ENCODE data around the gene DDX56.

DDX56 gene

DNA sequence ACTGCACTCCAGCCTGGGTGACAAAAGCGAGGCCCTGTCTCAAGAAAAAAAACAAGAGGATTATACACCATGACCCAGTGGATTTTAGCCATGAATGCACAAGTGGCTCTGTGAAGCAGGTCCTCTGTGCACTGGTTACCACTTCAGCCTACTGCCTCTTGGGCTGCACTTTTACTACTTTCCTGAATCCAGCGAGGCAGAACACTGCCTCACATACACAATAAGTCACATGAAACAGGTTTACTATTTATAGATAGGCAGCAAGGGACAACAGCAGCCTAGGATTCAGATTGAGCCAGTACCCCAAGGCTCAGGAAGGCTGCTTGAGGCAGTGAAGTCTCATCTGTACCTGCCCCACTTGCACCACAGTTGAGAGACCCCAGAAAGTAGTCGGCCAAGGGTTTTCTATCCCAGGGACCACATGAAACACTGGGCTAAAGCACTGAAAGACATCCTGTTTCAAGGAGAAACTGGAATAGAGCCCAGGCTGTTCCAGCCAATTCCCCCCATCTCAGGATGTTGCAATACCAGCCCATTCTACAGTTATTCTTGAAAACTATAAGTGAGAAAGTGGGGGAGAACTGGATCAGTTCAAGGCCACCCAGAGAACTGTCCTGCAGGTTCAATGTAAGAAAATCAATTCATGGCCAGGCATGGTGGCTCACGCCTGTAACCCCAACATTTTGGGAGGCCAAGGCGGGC is 22.4 kb upstream of the DDX56 start:
- no peak overlapping the region for H3K27ac ChIP-seq (ENCODE audit: low read depth, low read length)
- H3K36me3 ChIP-seq (ENCODE audit: control insufficient read depth, low read length): no peaks in the 10 kb centered on the region
- H3F3A ChIP-seq (ENCODE audit: control insufficient read depth, insufficient read depth): 0 out of 2 replicates have a peak, but pooled peaks cover 5% of the 10 kb centered on the region
- no peaks in the 10 kb centered on the region for H3K9me3 ChIP-seq (ENCODE audit: control insufficient read depth, insufficient read depth, low read length)
- H3K79me2 ChIP-seq (ENCODE audit: control insufficient read depth, low read length): no peaks in the 10 kb centered on the region
- H3K4me3 ChIP-seq (ENCODE audit: low read length): no peak overlapping the region
- no peaks in the 10 kb centered on the region for H3K27me3 ChIP-seq (ENCODE audit: control insufficient read depth, low read length)
- H4K20me1 ChIP-seq (ENCODE audit: control insufficient read depth, insufficient read depth, low read depth, low read length): no peaks in the 10 kb centered on the region
- H3K4me2 ChIP-seq (ENCODE audit: low read length): no peak overlapping the region
- no peak for TF ChIP-seq CTCF (IDR thresholded peaks at IDR 0.05; ENCODE audit: low read depth, low read length, poor library complexity, severe bottlenecking)
- no peak for TF ChIP-seq EZH2phosphoT487 (IDR thresholded peaks at IDR 0.05; ENCODE audit: borderline replicate concordance, low read length)
- H3K9me2 ChIP-seq (replicated peaks; ENCODE audit: control insufficient read depth, low read length): no peaks in the 10 kb centered on the region
- H3K4me1 ChIP-seq (ENCODE audit: control insufficient read depth, low read length): peaks cover 19% of the 10 kb centered on the region

- Histone ChIP-seq H3K36me3 (ENCODE audit: control insufficient read depth, low read length) (no peaks in the 10 kb centered on the region), H3K79me2 (ENCODE audit: control insufficient read depth, low read length) (no peaks in the 10 kb centered on the region), H3K27me3 (ENCODE audit: control insufficient read depth, low read length) (no peaks in the 10 kb centered on the region)
Observed at GRCh38 chr7:44590910-44591309, 17.2 kb upstream of the DDX56 start.

GRCh38 chr7:44587843-44588711 is 14.4 kb upstream of the DDX56 start:
- H3K9me3 ChIP-seq (ENCODE audit: control insufficient read depth, insufficient read depth, low read length): no peaks in the 10 kb centered on the region
- no peaks in the 10 kb centered on the region for H3K27me3 ChIP-seq (ENCODE audit: control insufficient read depth, low read length)
- H3K79me2 ChIP-seq (ENCODE audit: control insufficient read depth, low read length): peaks cover under 1% of the 10 kb centered on the region; the same call in 1 of the 2 replicates
- no peaks in the 10 kb centered on the region; the same call in 1 of the 2 replicates for H3F3A ChIP-seq (ENCODE audit: control insufficient read depth, insufficient read depth)
- TF ChIP-seq CTCF (IDR thresholded peaks at IDR 0.05; ENCODE audit: low read depth, low read length, poor library complexity, severe bottlenecking): peak; percentile 88
- TF ChIP-seq EZH2phosphoT487 (IDR thresholded peaks at IDR 0.05; ENCODE audit: borderline replicate concordance, low read length): no peak
- H3K9me2 ChIP-seq (replicated peaks; ENCODE audit: control insufficient read depth, low read length): no peaks in the 10 kb centered on the region
- H3K4me3 ChIP-seq (ENCODE audit: low read length): no peak overlapping the region
- H3K4me1 ChIP-seq (ENCODE audit: control insufficient read depth, low read length): peaks cover 16% of the 10 kb centered on the region
- H3K4me2 ChIP-seq (ENCODE audit: low read length): peak overlapping the region; percentile 55
- no peak overlapping the region for H3K27ac ChIP-seq (ENCODE audit: low read depth, low read length)
- H3K36me3 ChIP-seq (ENCODE audit: control insufficient read depth, low read length): no peaks in the 10 kb centered on the region
- no peaks in the 10 kb centered on the region for H4K20me1 ChIP-seq (ENCODE audit: control insufficient read depth, insufficient read depth, low read depth, low read length)

More at GRCh38 chr7:44590910-44591309, 17.2 kb upstream of the DDX56 start:
- Histone ChIP-seq H3K9me3 (ENCODE audit: control insufficient read depth, insufficient read depth, low read length) (no peaks in the 10 kb centered on the region), H3K4me3 (ENCODE audit: low read length) (no peak overlapping the region), H3K27ac (ENCODE audit: low read depth, low read length) (no peak overlapping the region), H4K20me1 (ENCODE audit: control insufficient read depth, insufficient read depth, low read depth, low read length) (no peaks in the 10 kb centered on the region), H3K9me2 (replicated peaks; ENCODE audit: control insufficient read depth, low read length) (no peaks in the 10 kb centered on the region), H3F3A (ENCODE audit: control insufficient read depth, insufficient read depth) (no peaks in the 10 kb centered on the region; the same call in 1 of the 2 replicates), H3K4me2 (ENCODE audit: low read length) (no peak overlapping the region), H3K4me1 (ENCODE audit: control insufficient read depth, low read length) (peaks cover 17% of the 10 kb centered on the region)
- TF ChIP-seq CTCF (IDR thresholded peaks at IDR 0.05; ENCODE audit: low read depth, low read length, poor library complexity, severe bottlenecking): no peak
- no peak for TF ChIP-seq EZH2phosphoT487 (IDR thresholded peaks at IDR 0.05; ENCODE audit: borderline replicate concordance, low read length)
